Effector memory CD4-positive, alpha-beta T cell (primary cell): Measurements from ENCODE around the gene RUSF1.

ENCODE experiments used
- DNase-seq, 3 donors: peaks; one replicate each; pipeline ENCODE4 v3.0.0-alpha.2; 2020
- H3K27ac ChIP-seq: 2 replicates; pipeline ENCODE4 v1.7.0; 2013; ENCODE audit warnings: mild to moderate bottlenecking, low read length, moderate library complexity; ENCODE audit not compliant: insufficient read depth, poor library complexity, severe bottlenecking
- H3K27me3 ChIP-seq: replicated peaks from 2 replicates; pipeline ENCODE4 v1.7.0; 2013; ENCODE audit warnings: mild to moderate bottlenecking, low read length; ENCODE audit not compliant: insufficient read depth, control insufficient read depth, poor library complexity, severe bottlenecking
- H3K36me3 ChIP-seq: 2 replicates; pipeline ENCODE4 v1.7.0; 2013; ENCODE audit warnings: mild to moderate bottlenecking, low read length, moderate library complexity; ENCODE audit not compliant: control insufficient read depth, insufficient read depth
- H3K4me1 ChIP-seq: 2 replicates; pipeline ENCODE4 v1.7.0; 2013; ENCODE audit warnings: low read length, mild to moderate bottlenecking; ENCODE audit not compliant: control insufficient read depth, insufficient read depth, poor library complexity, severe bottlenecking
- H3K4me3 ChIP-seq: 2 replicates; pipeline ENCODE4 v1.7.0; 2013; ENCODE audit warnings: low read length, low read depth, mild to moderate bottlenecking; ENCODE audit not compliant: insufficient read depth, poor library complexity, severe bottlenecking
- H3K9me3 ChIP-seq: 2 replicates; pipeline ENCODE4 v1.7.0; 2013; ENCODE audit warnings: mild to moderate bottlenecking, low read length, moderate library complexity; ENCODE audit not compliant: control insufficient read depth

Gene RUSF1

GRCh38 chr16:31479751-31480150, 28.4 kb downstream of the RUSF1 start:
- Histone ChIP-seq H3K9me3 (no peaks in the 10 kb centered on the region), H3K4me3 (no peak overlapping the region), H3K36me3 (no peaks in the 10 kb centered on the region), H3K4me1 (peaks cover 19% of the 10 kb centered on the region), H3K27ac (no peak overlapping the region), H3K27me3 (no peaks in the 10 kb centered on the region)
- no peak for DNase-seq

- Histone ChIP-seq H3K36me3 (no peaks in the 10 kb centered on the region), H3K4me1 (peaks cover 19% of the 10 kb centered on the region), H3K27me3 (no peaks in the 10 kb centered on the region), H3K27ac (no peak overlapping the region), H3K4me3 (no peak overlapping the region), H3K9me3 (no peaks in the 10 kb centered on the region)
- no peak for DNase-seq
Measured at GRCh38 chr16:31478956-31479355, 29.2 kb downstream of the RUSF1 start.

GRCh38 chr16:31477220-31478216, 30.7 kb downstream of the RUSF1 start:
- Histone ChIP-seq H3K36me3 (no peaks in the 10 kb centered on the region), H3K9me3 (no peaks in the 10 kb centered on the region), H3K4me3 (peak overlapping the region; percentile 53), H3K4me1 (peaks cover 19% of the 10 kb centered on the region), H3K27ac (peak overlapping the region; percentile 37), H3K27me3 (peaks cover 1% of the 10 kb centered on the region)
- DNase-seq, result no peak

GRCh38 chr16:31476303-31477219, 31.6 kb downstream of the RUSF1 start:
- Histone ChIP-seq H3K27me3 (peaks cover 7% of the 10 kb centered on the region), H3K27ac (peak overlapping the region; percentile 58), H3K36me3 (no peaks in the 10 kb centered on the region), H3K4me3 (peak overlapping the region; percentile 71), H3K9me3 (no peaks in the 10 kb centered on the region), H3K4me1 (peaks cover 27% of the 10 kb centered on the region)
- peak; percentile 71 to 82 (median 76) for DNase-seq

- H3K27me3 ChIP-seq, result peaks cover 7% of the 10 kb centered on the region
- no peak for DNase-seq
- no peak overlapping the region for H3K27ac ChIP-seq
- peaks cover 28% of the 10 kb centered on the region for H3K4me1 ChIP-seq
- H3K36me3 ChIP-seq, result no peaks in the 10 kb centered on the region
- H3K4me3 ChIP-seq, result peak overlapping the region; percentile 71
- H3K9me3 ChIP-seq, result no peaks in the 10 kb centered on the region
Measured at GRCh38 chr16:31475946-31476302, 32.3 kb downstream of the RUSF1 start.

- Histone ChIP-seq H3K27me3 (peaks cover 7% of the 10 kb centered on the region), H3K4me3 (no peak overlapping the region), H3K27ac (no peak overlapping the region), H3K4me1 (peaks cover 28% of the 10 kb centered on the region), H3K36me3 (no peaks in the 10 kb centered on the region), H3K9me3 (no peaks in the 10 kb centered on the region)
- no peak for DNase-seq
Measured at GRCh38 chr16:31474773-31475738, 33.1 kb downstream of the RUSF1 start.

- DNase-seq, result no peak
- Histone ChIP-seq H3K27ac (no peak overlapping the region), H3K4me1 (peaks cover 28% of the 10 kb centered on the region), H3K4me3 (no peak overlapping the region), H3K9me3 (no peaks in the 10 kb centered on the region), H3K36me3 (no peaks in the 10 kb centered on the region), H3K27me3 (peaks cover 7% of the 10 kb centered on the region)
Measured at GRCh38 chr16:31474173-31474714, 33.9 kb downstream of the RUSF1 start.

GRCh38 chr16:31473264-31473984, 34.8 kb downstream of the RUSF1 start:
- H3K27me3 ChIP-seq, result peaks cover 7% of the 10 kb centered on the region
- no peaks in the 10 kb centered on the region for H3K9me3 ChIP-seq
- no peak for DNase-seq
- H3K27ac ChIP-seq, result no peak overlapping the region
- no peaks in the 10 kb centered on the region for H3K36me3 ChIP-seq
- H3K4me3 ChIP-seq, result no peak overlapping the region
- peaks cover 28% of the 10 kb centered on the region for H3K4me1 ChIP-seq
